ENCODE measurements around the gene MYLK4. TPM values are rescaled to one million over a fixed set of nuclear protein-coding genes. Genes with fewer than 3 reads are reported as not detected.

MYLK4 gene
- total and polyA plus RNA-seq, 2 donors (not counting 3 experiments of a cell fraction or from before 2014, with no cell fraction given): 0.41 to 0.62 TPM

- H2AFZ ChIP-seq (ENCODE audit: low read depth, low read length): no peak overlapping the region
- CTCF ChIA-PET: interaction anchor here (0.8 to 2.2 kb wide), 6 partner anchors 10 to 159 kb away, joined by 3 to 8 read pairs (median 4); partner anchors contain the start of gene SERPINB1
- H4K20me1 ChIP-seq (replicated peaks; ENCODE audit: control insufficient read depth, extremely low read depth, insufficient read depth, low read length): no peaks in the 10 kb centered on the region
- BruUV-seq (replicated peaks): no TSS peak
- H3K27me3 ChIP-seq (ENCODE audit: control insufficient read depth in 2 of 2, insufficient read depth in 2 of 2, low read length in 2 of 2): no peaks in the 10 kb centered on the region
- DNase-seq (ENCODE audit: low read depth, low spot score) (no peak), FAIRE-seq (no peak)
- TF ChIP-seq MYC (IDR thresholded peaks at IDR 0.05; ENCODE audit: low read depth, low read length) (no peak), EZH2 (IDR thresholded peaks at IDR 0.05; ENCODE audit: borderline replicate concordance, low read depth, low read length, severe bottlenecking) (no peak), JUN (IDR thresholded peaks at IDR 0.05; ENCODE audit: borderline replicate concordance, insufficient read depth, insufficient read length, low read depth) (no peak), POLR2AphosphoS5 (IDR thresholded peaks at IDR 0.05; ENCODE audit: insufficient read depth, low read depth, low read length) (no peak), MAX (IDR thresholded peaks at IDR 0.05; ENCODE audit: insufficient read depth, insufficient read length) (no peak), GATA2 (IDR thresholded peaks at IDR 0.05; ENCODE audit: insufficient read depth, insufficient read length, low read depth, low read length) (no peak), FOS (IDR thresholded peaks at IDR 0.05; ENCODE audit: borderline replicate concordance, insufficient read depth, low read length) (no peak), POLR2A (IDR thresholded peaks at IDR 0.05; ENCODE audit: low read depth, low read length) (no peak), CTCF (IDR thresholded peaks at IDR 0.05; ENCODE audit: extremely low read depth in 1 of 2, insufficient read depth in 1 of 2, low read depth in 1 of 2, low read length in 2 of 2) (no peak)
- no peaks in the 10 kb centered on the region for H3K79me2 ChIP-seq (ENCODE audit: control insufficient read depth, insufficient read depth, low read length)
- dilution Hi-C loops (cut with MboI; ENCODE audit: extremely low pct_ligation_motif_present, low sequenced_read_pairs) (no loop called here), intact Hi-C loops (cut with micrococcal nuclease) (no loop called here)
- POLR2A ChIA-PET: no interaction called here
- H3K9me3 ChIP-seq (replicated peaks; ENCODE audit: control insufficient read depth, insufficient read depth, low read length): no peaks in the 10 kb centered on the region
- no peak overlapping the region for H3K9ac ChIP-seq (replicated peaks; ENCODE audit: extremely low read depth, insufficient read depth, low read length)
- H3K36me3 ChIP-seq (ENCODE audit: control insufficient read depth in 2 of 2, extremely low read depth in 1 of 2, insufficient read depth in 2 of 2, low read length in 2 of 2): no peaks in the 10 kb centered on the region
- H3K27ac ChIP-seq (ENCODE audit: insufficient read depth, low read depth, low read length): no peak overlapping the region
- H3K4me1 ChIP-seq (ENCODE audit: control insufficient read depth, extremely low read depth, insufficient read depth, low read length): peaks cover 5% of the 10 kb centered on the region
- no peak overlapping the region for H3K4me2 ChIP-seq (ENCODE audit: insufficient read depth, low read length)
- H3K4me3 ChIP-seq (replicated peaks in 1 of 3; ENCODE audit: insufficient read depth in 1 of 3, low read depth in 1 of 3, low read length in 3 of 3): no peak overlapping the region
- no peaks in the 10 kb centered on the region for H3K9me1 ChIP-seq (replicated peaks; ENCODE audit: control insufficient read depth, extremely low read depth, insufficient read depth, low read length)
These were observed 42.9 kb upstream of the MYLK4 start for GRCh38 chr6:2793534-2794151.
